Esophagus squamous epithelium (tissue), 4 donors: ENCODE data around the gene SV2B.

Experiments used
- POLR2A ChIP-seq, 4 donors: fragments of 450-650 bp; IDR thresholded peaks; one replicate each; pipeline ENCODE4 v1.6.1; 2017; ENCODE audit warnings: antibody characterized with exemption in 4 of 4, mild to moderate bottlenecking in 4 of 4, moderate library complexity in 3 of 4
- TF ChIP-seq, protein P1 (sequence below), 6 experiments: fragments of 450-650 bp in 4 of 6; fragments of 200-600 bp in 2 of 6; sonication (generic) in 2 of 6; IDR thresholded peaks; one replicate each; pipeline ENCODE4 v1.5.1; 2016 to 2019; ENCODE audit warnings: antibody characterized with exemption in 6 of 6, mild to moderate bottlenecking in 4 of 6, moderate library complexity in 4 of 6

DNA sequence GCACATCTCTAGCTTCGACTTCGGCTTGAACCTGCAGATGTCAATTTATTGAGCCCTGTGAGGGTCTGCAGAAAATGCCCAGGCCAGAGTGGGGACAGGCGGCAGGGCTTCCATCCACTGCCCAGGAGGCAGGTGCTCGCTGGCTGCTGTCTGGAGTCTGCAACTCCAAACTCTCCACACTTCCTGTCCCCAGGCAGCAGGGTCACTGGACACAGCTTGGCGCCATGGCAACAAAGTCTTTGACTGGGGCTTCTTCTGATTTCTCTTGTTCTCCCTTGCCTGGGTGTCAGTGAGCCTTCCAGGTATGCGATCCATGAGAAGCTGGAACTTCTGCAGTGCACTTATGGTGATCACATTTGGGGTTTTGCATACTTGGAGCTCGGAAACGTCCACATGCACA, 33.5 kb downstream of the SV2B start:
- TF ChIP-seq, protein P1, sequence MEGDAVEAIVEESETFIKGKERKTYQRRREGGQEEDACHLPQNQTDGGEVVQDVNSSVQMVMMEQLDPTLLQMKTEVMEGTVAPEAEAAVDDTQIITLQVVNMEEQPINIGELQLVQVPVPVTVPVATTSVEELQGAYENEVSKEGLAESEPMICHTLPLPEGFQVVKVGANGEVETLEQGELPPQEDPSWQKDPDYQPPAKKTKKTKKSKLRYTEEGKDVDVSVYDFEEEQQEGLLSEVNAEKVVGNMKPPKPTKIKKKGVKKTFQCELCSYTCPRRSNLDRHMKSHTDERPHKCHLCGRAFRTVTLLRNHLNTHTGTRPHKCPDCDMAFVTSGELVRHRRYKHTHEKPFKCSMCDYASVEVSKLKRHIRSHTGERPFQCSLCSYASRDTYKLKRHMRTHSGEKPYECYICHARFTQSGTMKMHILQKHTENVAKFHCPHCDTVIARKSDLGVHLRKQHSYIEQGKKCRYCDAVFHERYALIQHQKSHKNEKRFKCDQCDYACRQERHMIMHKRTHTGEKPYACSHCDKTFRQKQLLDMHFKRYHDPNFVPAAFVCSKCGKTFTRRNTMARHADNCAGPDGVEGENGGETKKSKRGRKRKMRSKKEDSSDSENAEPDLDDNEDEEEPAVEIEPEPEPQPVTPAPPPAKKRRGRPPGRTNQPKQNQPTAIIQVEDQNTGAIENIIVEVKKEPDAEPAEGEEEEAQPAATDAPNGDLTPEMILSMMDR (IDR thresholded peaks at IDR 0.05) = no peak
- TF ChIP-seq POLR2A (IDR thresholded peaks at IDR 0.05) = no peak
